ENCODE results near the gene CMTM8. TPM values are rescaled to one million over a fixed set of nuclear protein-coding genes. Genes with fewer than 3 reads are reported as not detected.
A peak's percentile ranks its signal among the peaks of the same experiment; 100 is the strongest.

The CMTM8 gene
- polyA plus RNA-seq, 3 donors: 10.0 to 12.5 (median 10.9) TPM

GRCh38 chr3:32256206-32256605 lies 17.7 kb downstream of the CMTM8 start:
- no peak for DNase-seq (ENCODE audit: extremely low read depth in 1 of 11, low read depth in 9 of 11, low spot score in 4 of 11)

GRCh38 chr3:32257042-32257441 lies 18.6 kb downstream of the CMTM8 start:
- no peak for DNase-seq (ENCODE audit: extremely low read depth in 1 of 11, low read depth in 9 of 11, low spot score in 4 of 11)

- no peak for DNase-seq (ENCODE audit: extremely low read depth in 1 of 11, low read depth in 9 of 11, low spot score in 4 of 11)
Measured at GRCh38 chr3:32257641-32258438, 19.4 kb downstream of the CMTM8 start.

- DNase-seq (ENCODE audit: extremely low read depth in 1 of 11, low read depth in 9 of 11, low spot score in 4 of 11): no peak
Measured at GRCh38 chr3:32258869-32259268, 20.4 kb downstream of the CMTM8 start.

GRCh38 chr3:32261545-32261944 lies 23.1 kb downstream of the CMTM8 start:
- no peak for DNase-seq (ENCODE audit: extremely low read depth in 1 of 11, low read depth in 9 of 11, low spot score in 4 of 11)

DNA sequence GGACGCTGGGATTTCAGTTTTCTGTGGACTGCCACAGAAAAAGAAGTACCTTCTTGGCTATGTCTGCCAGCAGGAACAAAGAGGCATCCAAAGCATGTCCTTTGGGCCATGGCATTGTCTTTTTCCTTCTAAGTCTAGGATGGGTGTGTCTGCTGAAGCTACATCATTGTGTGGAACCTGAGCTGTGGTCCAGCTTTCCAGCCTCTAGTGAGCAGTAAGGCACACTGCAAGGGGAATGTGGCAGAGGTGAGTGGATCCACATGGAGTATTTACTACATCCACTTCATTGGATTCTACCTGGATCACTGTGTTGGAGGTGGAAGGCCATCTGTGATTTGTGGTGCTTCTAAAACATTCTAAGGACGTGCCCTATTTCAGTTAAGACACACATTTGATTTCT lies 23.7 kb downstream of the CMTM8 start:
- DNase-seq (ENCODE audit: extremely low read depth in 1 of 11, low read depth in 9 of 11, low spot score in 4 of 11): no peak

DNA sequence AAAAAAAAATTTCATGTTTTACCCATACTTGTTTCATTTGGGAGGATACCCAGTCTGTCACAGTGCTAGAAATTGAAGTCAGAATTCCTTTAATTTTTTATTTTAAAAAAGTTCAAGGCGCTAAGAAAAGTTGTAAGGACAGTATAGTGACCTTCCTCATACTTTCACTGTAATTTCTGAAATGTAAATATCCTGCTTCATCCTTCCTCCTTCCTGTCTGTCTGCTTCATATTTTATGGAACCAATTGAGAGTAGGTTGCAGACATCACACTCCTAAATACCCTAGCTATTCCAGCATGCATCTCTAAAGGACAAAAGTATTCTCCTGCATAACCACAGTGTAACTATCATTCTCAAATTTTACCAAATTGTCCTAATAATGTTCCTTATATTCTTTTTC lies 35.8 kb downstream of the CMTM8 start:
- no peak for DNase-seq (ENCODE audit: extremely low read depth in 1 of 11, low read depth in 9 of 11, low spot score in 4 of 11)

- no peak for DNase-seq (ENCODE audit: extremely low read depth in 1 of 11, low read depth in 9 of 11, low spot score in 4 of 11)
Measured at GRCh38 chr3:32275506-32275905, 37.0 kb downstream of the CMTM8 start.

DNA sequence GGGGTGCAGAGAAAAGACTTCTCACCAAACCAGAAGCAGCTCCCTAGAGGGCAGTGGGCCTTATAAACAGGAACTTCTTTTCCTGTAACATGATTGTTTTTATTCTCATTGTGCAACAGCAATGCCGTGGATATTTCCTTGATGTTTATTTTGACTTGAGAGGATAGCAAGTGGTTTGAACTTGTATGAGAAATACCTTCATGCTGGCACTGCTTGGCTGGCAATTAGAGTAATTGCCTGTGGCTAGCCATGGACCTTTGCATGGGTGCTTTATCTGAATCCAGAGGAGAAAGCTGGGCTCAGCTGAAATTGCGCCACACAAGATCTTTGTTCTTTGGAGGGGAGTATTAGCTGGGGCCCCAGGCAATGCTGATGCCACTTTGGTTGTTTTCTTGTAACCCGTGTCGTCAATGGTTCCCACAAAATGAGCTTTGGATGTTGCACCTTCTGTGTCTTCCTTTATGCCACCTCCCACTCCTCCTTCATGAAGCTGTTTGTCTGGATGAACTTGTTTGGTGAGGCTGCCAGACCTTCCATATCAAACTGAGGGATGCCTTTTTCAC lies 37.9 kb downstream of the CMTM8 start:
- no peak for DNase-seq (ENCODE audit: extremely low read depth in 1 of 11, low read depth in 9 of 11, low spot score in 4 of 11)

DNA sequence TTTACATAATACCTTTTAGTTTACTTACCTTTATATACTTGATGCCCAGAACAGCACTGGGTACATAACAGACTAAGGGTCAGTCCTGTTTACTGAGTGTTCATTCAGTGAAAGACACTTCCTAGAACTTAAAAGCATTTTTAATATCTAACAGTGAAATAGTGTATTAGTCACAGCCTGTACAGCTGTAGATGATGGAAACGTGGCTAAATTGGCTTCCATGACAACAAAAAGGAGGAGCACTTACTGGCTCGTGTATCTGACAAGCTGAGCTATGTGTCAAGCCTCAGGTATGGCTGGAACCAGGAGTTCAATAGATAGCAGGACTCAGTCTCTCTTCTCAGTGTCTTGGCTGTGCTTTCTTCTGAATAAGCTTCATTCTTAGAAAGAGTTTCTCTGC lies 40.2 kb downstream of the CMTM8 start:
- DNase-seq (ENCODE audit: extremely low read depth in 1 of 11, low read depth in 9 of 11, low spot score in 4 of 11): no peak

GRCh38 chr3:32280262-32280910 lies 41.9 kb downstream of the CMTM8 start:
- DNase-seq (ENCODE audit: extremely low read depth in 1 of 11, low read depth in 9 of 11, low spot score in 4 of 11): no peak

GRCh38 chr3:32281570-32282106 lies 43.2 kb downstream of the CMTM8 start:
- DNase-seq (ENCODE audit: extremely low read depth in 1 of 11, low read depth in 9 of 11, low spot score in 4 of 11): no peak

DNA sequence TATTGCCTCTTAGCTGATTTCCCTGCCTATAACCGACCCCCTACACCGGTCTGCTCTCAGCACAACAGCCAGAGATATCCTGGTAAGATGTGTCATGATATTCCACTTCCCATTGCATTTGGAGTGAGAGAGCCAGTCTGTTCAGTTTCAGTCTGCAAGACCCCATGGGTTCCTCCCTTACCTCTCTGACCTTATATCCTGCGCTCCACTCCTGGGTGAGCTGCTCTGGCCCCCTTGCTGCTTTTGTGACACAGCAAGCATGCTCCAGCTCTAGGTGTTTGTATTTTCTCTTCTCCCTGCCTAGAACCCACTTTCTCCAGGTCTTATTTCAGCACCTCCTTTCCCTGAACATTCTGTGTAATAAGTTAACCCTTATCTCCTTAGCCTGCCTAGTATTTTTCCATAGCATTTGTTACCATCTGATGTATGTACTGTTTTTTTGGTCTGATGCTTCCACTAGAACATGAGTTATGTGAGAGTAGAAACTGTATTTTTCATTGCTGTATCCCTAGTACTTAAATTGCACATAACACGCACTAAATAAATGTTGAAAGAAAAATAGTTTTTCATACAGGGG lies 44.2 kb downstream of the CMTM8 start:
- DNase-seq (ENCODE audit: extremely low read depth in 1 of 11, low read depth in 9 of 11, low spot score in 4 of 11): no peak

GRCh38 chr3:32283304-32283703 lies 44.8 kb downstream of the CMTM8 start:
- peak in 1 of 11 donors; percentile 36 for DNase-seq (ENCODE audit: extremely low read depth in 1 of 11, low read depth in 9 of 11, low spot score in 4 of 11)

GRCh38 chr3:32284443-32285212 lies 46.1 kb downstream of the CMTM8 start:
- DNase-seq (ENCODE audit: extremely low read depth in 1 of 11, low read depth in 9 of 11, low spot score in 4 of 11): no peak

DNA sequence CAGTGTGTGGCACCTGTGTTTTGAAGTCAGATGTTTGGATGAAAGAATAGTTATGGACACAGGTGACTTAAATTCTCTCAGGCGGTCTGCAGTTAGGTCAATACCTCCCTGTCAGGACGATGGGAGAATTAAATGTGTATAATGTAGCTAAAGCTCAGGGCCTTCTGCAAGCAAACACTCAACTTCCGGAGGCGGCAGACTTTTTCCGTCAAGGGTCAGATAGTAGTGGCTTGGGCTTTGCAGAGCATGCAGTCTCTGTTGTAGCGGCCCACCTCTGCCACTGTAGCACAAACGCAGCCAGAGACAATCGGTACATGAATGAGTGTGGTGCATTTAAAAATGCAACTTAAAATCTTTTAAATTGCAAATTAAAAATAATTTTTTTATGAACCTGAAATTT lies 47.4 kb downstream of the CMTM8 start:
- peak in 2 of 11 donors; percentile 36 to 54 for DNase-seq (ENCODE audit: extremely low read depth in 1 of 11, low read depth in 9 of 11, low spot score in 4 of 11)

- DNase-seq (ENCODE audit: extremely low read depth in 1 of 11, low read depth in 9 of 11, low spot score in 4 of 11): no peak
Measured at GRCh38 chr3:32288819-32289218, 50.3 kb downstream of the CMTM8 start.

DNA sequence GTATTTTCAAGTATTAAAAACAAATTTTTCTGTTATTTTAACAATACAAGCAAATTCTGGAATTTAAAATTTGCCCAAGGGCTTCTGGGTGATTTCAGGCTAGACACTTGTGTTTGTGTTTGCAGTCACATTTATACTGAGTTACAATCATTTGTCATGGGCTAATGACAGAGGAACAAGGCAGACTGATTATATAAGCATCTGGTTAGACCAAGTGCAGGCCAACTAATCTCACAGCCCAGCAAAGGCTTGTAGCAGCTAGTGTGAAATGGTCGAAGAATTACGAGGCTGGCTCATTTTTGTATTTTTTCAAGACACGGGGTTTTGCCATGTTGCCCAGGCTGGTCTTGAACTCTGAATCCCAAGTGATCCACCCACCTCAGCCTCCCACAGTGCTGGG lies 52.1 kb downstream of the CMTM8 start:
- DNase-seq (ENCODE audit: extremely low read depth in 1 of 11, low read depth in 9 of 11, low spot score in 4 of 11): no peak
